NT2/D1 (cell line): ENCODE measurements around the gene XYLT1.
A peak's percentile ranks its signal among the peaks of the same experiment; 100 is the strongest.

Experiments used
- DNase-seq: peaks from one replicate; pipeline ENCODE4 v3.0.0-alpha.2; 2011; ENCODE audit warnings: low read depth, low spot score
- H3K27me3 ChIP-seq: 2 replicates; pipeline ENCODE4 v1.6.0; 2011; ENCODE audit warnings: mild to moderate bottlenecking; ENCODE audit not compliant: insufficient read length, insufficient read depth
- H3K36me3 ChIP-seq: 2 replicates; pipeline ENCODE4 v1.6.1; 2011; ENCODE audit warnings: mild to moderate bottlenecking, low read length, mixed read lengths; ENCODE audit not compliant: insufficient read depth, insufficient read length
- H3K4me1 ChIP-seq: 2 replicates; pipeline ENCODE4 v1.5.1; 2011; ENCODE audit not compliant: insufficient read depth, insufficient read length
- H3K4me3 ChIP-seq: 2 replicates; pipeline ENCODE4 v1.5.1; 2011; ENCODE audit warnings: low read depth; ENCODE audit not compliant: insufficient read length
- H3K9ac ChIP-seq: 2 replicates; pipeline ENCODE4 v1.6.0; 2011; ENCODE audit warnings: low read depth; ENCODE audit not compliant: insufficient read length
- H3K9me3 ChIP-seq: 2 replicates; pipeline ENCODE4 v1.5.1; 2011; ENCODE audit warnings: mild to moderate bottlenecking, low read length; ENCODE audit not compliant: insufficient read depth
- SUZ12 ChIP-seq: IDR thresholded peaks from 2 replicates; pipeline ENCODE4 v1.6.1; 2011; ENCODE audit not compliant: insufficient read length, insufficient read depth; ENCODE audit errors: extremely low read depth
- YY1 ChIP-seq: IDR thresholded peaks from 2 replicates; pipeline ENCODE4 v1.6.1; 2011; ENCODE audit not compliant: insufficient read length, insufficient read depth
- ZNF274 ChIP-seq: IDR thresholded peaks from 2 replicates; pipeline ENCODE4 v1.6.1; 2011; ENCODE audit warnings: mild to moderate bottlenecking, low read depth, low read length

XYLT1 gene

GRCh38 chr16:17215306-17215705 is 255.5 kb downstream of the XYLT1 start:
- Histone ChIP-seq H3K4me3 (no peak overlapping the region), H3K4me1 (no peaks in the 10 kb centered on the region), H3K27me3 (no peaks in the 10 kb centered on the region), H3K36me3 (no peaks in the 10 kb centered on the region), H3K9me3 (no peaks in the 10 kb centered on the region), H3K9ac (no peak overlapping the region)
- DNase-seq = no peak
- TF ChIP-seq ZNF274 (no peak), SUZ12 (no peak), YY1 (no peak)

- Histone ChIP-seq H3K4me3 (no peak overlapping the region), H3K9ac (no peak overlapping the region), H3K4me1 (no peaks in the 10 kb centered on the region), H3K36me3 (no peaks in the 10 kb centered on the region), H3K9me3 (no peaks in the 10 kb centered on the region), H3K27me3 (no peaks in the 10 kb centered on the region)
- no peak for TF ChIP-seq SUZ12
- TF ChIP-seq YY1 = no peak
- TF ChIP-seq ZNF274 = no peak
- DNase-seq = no peak
These were observed 256.8 kb downstream of the XYLT1 start for GRCh38 chr16:17213974-17214373.

DNA sequence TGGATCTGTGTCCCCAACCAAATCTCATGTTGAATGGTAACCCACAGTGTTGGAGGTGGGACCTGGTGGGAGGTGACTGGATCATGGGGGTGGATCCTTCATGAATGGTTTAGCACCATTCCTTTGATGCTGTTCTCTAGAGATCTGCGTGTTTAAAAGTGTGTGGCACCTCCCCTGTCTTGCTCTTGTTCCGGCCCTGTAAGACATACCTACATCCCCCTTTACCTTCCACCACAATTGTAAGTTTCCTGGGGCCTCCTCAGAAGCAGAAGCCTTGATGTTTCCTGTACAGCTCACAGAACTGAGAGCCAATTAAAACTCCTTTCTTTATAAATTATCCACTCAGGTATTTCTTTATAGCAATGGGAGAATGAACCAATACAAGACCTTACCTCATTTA is 257.7 kb downstream of the XYLT1 start:
- H3K27me3 ChIP-seq = no peaks in the 10 kb centered on the region
- H3K4me1 ChIP-seq = no peaks in the 10 kb centered on the region
- H3K4me3 ChIP-seq = no peak overlapping the region
- no peaks in the 10 kb centered on the region for H3K9me3 ChIP-seq
- no peak for DNase-seq
- H3K9ac ChIP-seq = no peak overlapping the region
- TF ChIP-seq ZNF274 (no peak), YY1 (no peak), SUZ12 (no peak)
- no peaks in the 10 kb centered on the region for H3K36me3 ChIP-seq

DNA sequence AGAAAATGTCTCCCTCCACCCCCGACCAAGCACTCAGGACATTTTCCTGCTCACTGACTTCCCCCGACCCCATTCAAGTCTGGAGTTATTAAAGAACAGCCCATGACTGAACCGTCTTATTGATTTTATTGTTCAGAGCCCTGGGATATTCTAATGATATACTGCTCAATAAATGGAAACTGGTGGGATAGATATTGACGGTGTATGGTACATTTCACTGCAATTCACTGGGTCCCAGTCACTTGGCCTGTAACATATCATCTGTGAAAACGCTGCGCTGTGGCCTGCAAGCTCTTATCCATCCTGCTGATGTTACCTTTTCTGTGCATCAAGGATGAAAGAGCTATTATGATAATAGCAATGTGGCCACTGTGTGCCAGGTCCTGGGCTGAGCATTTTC is 258.2 kb downstream of the XYLT1 start:
- TF ChIP-seq ZNF274 (no peak), SUZ12 (no peak), YY1 (no peak)
- Histone ChIP-seq H3K9me3 (no peaks in the 10 kb centered on the region), H3K9ac (no peak overlapping the region), H3K4me3 (no peak overlapping the region), H3K36me3 (no peaks in the 10 kb centered on the region), H3K27me3 (no peaks in the 10 kb centered on the region), H3K4me1 (no peaks in the 10 kb centered on the region)
- no peak for DNase-seq

DNA sequence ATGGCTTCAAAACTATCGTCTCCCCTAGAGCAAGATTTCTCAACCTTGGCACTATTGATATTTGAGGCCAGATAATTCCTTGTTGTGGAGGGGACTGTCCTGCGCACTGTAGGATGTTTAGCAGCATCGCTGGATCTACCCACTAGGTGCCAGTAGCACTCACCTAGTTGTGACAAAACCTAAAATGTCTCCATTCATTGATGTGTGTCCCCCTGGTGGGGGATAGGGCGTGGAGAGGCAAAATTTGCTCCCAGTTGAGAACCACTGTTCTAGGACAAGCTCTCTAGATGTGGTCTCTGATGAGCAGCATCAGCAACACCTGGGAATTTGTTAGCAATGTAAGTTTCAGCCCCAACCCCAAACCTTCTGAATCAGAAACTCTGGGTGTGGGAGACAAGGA is 259.0 kb downstream of the XYLT1 start:
- H3K27me3 ChIP-seq = no peaks in the 10 kb centered on the region
- DNase-seq = peak; percentile 61
- H3K4me3 ChIP-seq = no peak overlapping the region
- H3K4me1 ChIP-seq = no peaks in the 10 kb centered on the region
- H3K36me3 ChIP-seq = no peaks in the 10 kb centered on the region
- no peak overlapping the region for H3K9ac ChIP-seq
- no peaks in the 10 kb centered on the region for H3K9me3 ChIP-seq
- TF ChIP-seq SUZ12 = no peak

GRCh38 chr16:17206712-17207111 is 264.0 kb downstream of the XYLT1 start:
- no peak for TF ChIP-seq YY1
- TF ChIP-seq ZNF274 = no peak
- no peak for TF ChIP-seq SUZ12
- no peaks in the 10 kb centered on the region for H3K36me3 ChIP-seq

GRCh38 chr16:17205279-17206211 is 265.2 kb downstream of the XYLT1 start:
- Histone ChIP-seq H3K4me1 (peaks cover 6% of the 10 kb centered on the region), H3K27me3 (no peaks in the 10 kb centered on the region), H3K9me3 (no peaks in the 10 kb centered on the region), H3K4me3 (no peak overlapping the region), H3K36me3 (no peaks in the 10 kb centered on the region), H3K9ac (no peak overlapping the region)
- DNase-seq = peak; percentile 43
- TF ChIP-seq SUZ12 (no peak), YY1 (no peak), ZNF274 (no peak)

More at GRCh38 chr16:17206712-17207111, 264.0 kb downstream of the XYLT1 start:
- Histone ChIP-seq H3K4me3 (no peak overlapping the region), H3K9ac (no peak overlapping the region), H3K9me3 (no peaks in the 10 kb centered on the region), H3K4me1 (peaks cover 6% of the 10 kb centered on the region), H3K27me3 (no peaks in the 10 kb centered on the region)
- no peak for DNase-seq
